Measurements from ENCODE around the gene RPL31.
"Not testable (repeated sequence)": the region's sequence is repeated elsewhere in the genome, so short reads cannot be mapped to it uniquely, and the experiment has no call there.

RPL31 gene

DNA sequence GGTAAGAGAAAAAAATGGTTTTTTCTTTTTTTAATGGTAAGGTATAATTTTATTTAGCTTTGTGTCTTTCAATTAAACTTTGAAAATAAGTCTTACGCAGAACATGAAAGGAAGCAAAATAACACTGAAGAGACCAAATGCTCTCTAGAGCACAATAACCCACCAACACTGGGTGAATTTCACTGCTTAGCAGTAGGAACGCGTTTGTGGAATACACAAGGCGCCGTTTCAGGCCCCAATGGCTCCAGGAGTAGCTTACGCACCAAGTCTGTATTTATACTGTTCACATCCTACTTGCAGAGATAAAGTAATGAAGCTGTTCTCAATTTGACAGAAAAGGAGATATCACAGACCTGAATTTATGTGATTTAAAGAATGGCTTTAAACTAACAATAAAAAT lies 23.5 kb downstream of the RPL31 start:
- no peak for DNase-seq (ENCODE audit: low read depth in 1 of 2, low spot score in 1 of 2)

DNA sequence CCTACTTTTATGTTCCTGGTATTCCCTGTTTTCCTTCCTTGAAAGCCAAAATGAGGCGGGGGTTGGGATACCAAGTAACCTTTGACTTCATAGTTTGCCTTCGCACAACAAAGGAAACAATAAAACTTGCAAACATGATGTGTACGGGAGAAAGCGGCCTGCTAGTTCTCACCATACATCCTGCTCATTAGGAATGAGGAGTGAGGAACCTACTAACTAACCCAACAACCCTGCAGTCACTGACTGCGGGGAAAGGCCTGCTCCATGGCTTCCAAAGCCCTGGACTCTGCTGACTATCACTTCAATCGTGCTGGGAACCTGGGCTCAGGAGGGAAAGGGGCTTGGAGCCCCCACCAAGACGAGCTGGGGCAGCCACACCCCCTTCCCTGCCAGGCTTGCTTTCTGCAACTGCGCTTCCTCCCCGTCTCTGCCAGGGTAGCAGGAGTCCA lies 24.2 kb downstream of the RPL31 start:
- DNase-seq (ENCODE audit: low read depth in 1 of 2, low spot score in 1 of 2), result no peak

DNA sequence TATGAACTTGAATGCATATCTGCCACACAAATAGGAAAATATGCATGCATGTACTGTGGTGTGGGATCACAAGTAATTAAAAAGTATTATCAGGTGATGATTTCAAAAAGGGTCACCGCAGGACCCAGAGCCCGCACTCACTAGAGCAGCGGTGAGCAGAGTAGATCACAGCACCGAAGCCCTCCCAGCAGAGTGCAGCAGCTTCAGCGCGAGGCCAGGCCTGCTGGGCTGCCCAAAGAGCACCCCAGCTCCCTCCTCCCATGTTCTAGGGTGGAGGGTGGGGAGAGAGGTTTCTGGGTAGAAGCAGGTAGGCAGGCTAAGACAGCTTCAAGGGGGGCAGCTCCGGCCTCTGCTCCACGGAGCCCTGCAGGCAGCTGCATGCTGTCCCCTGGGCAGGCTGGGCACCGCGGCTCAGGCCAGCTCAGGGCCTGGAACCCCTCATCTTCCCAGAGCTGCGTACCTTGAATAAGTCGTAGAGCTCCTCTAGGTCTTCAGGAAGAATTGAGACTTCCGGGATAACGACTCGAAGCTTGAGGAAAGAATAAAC lies 24.9 kb downstream of the RPL31 start:
- DNase-seq (ENCODE audit: low read depth in 1 of 2, low spot score in 1 of 2), result no peak

DNA sequence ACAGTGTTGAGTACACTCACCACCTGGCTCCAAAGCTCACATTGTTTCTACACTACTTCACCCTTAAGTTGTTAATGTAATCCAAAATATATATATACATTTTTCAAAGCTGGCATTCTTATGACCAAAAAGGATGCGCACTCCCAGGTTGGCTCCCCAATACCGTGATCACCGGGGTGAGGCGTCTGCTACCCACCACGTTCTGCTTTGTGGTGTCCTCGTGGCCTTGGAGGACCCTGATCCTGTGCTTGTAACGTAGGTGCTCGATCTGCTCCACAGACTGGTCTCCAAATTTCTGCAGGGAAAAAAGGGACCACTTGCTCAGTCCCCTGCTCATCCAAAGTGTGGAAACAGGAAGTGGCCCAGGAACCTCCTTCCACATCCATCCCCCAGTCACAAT lies 25.8 kb downstream of the RPL31 start:
- no peak for DNase-seq (ENCODE audit: low read depth in 1 of 2, low spot score in 1 of 2)

DNA sequence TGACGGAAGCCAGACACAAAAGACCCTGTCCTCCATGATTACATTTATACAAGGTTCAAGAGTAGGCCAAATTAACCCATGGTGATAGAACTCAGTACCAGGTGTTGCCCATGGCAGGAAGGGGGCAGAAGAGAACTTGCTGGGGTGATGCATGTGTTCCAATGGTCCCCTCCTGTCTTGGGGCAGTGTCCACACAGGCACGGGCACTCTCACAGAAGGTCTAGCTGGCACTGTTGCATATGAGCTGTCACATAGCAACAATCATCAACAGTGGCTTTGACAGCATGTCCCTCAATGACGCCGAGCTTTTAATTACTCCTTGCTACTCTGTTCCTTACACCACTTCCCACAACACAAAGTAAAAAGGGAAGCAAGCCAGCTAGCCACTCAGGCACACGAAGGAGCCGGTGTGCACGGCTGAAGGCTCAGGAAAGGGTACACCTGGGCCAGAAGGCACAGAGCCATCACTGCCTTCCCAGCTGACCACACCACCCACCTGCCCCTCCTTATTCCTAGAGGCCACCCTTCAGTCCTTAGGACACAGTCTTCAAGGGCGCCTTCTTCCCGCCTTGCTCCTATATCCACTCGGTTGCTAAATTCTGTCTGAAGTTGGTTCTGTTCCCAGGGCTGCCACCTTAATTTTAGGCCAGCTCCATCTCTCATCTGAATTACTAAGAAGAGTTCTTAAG lies 28.9 kb downstream of the RPL31 start:
- no peak for DNase-seq (ENCODE audit: low read depth in 1 of 2, low spot score in 1 of 2)

DNA sequence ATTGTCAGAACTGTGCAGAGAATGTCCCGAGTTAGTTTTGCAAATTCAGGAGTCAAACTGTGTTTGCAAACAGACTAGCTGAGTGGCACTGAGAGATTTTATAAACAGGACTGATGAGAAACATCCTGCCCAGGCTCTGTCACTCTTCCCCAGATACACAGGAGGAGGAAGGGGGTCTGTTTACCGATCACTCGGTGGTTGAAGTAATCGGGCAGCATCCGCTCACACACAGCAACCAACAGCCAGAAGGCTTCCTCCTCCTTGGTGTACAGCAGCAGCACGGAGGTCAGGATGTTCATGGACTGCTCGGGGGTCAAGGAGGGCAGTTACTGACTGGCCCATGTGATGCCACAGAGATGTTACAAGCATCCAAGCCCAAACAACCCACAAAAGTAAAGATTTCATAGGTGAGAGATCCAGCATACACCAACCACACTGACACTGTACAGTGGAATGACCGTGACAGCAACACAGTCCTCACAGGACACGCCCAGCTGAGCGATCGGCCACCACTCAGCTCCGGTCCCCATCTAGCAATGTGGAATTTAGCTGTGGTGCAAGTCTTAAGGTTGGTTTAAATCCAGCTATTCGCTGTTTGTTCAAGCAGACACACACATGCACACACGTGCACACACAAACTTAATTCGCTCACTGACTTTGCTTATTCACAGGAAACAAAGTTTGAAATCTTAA lies 30.1 kb downstream of the RPL31 start:
- DNase-seq (ENCODE audit: low read depth in 1 of 2, low spot score in 1 of 2), result no peak

DNA sequence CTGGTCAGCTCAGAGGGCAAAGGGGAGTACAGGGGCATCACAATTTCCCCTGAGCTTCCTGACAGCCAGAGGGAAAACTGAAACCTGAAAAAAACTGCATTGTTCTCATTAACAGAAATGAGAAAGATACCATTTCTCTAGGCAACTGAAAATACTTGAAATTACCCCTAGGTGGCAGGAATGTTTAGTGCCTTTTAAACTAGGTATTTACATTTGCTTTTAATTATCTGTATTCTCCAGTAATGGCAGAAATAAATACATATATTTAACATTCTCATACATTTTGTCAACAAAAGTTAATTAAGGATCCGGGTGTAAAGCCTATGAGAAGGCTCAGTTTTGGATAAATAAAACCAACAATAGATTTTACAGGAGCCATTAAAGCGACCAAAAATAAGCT lies 34.5 kb downstream of the RPL31 start:
- DNase-seq (ENCODE audit: low read depth in 1 of 2, low spot score in 1 of 2), result no peak

DNA sequence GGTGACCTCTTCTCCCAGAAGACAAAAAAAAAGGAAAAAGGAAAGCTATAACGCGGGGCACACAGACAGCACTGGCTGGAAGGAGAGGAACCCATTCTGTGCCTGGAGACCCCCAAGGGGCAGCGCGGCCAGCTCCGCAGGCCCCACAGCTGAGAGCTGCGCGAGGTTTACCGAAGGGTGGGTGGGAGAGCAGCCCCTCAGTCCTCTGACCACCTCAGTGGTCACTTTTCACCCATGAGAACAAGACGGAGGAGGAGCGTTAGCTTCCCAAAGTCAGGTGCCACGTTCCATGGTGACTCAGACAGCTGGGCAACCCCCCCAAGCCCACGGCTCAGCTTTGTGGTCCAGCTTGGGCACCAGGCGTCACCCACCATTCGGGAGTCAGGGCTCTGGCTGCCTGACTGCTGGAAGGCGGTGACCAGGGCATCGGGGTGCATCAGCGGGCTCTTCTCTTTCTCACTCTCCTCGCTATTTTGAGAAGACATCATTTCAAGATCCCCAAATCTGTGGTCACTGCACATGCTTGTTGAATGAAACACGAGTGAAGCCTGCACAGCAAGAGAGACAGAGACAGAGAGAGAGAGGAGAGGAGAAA lies 35.2 kb downstream of the RPL31 start:
- DNase-seq (ENCODE audit: low read depth in 1 of 2, low spot score in 1 of 2), result no peak

DNA sequence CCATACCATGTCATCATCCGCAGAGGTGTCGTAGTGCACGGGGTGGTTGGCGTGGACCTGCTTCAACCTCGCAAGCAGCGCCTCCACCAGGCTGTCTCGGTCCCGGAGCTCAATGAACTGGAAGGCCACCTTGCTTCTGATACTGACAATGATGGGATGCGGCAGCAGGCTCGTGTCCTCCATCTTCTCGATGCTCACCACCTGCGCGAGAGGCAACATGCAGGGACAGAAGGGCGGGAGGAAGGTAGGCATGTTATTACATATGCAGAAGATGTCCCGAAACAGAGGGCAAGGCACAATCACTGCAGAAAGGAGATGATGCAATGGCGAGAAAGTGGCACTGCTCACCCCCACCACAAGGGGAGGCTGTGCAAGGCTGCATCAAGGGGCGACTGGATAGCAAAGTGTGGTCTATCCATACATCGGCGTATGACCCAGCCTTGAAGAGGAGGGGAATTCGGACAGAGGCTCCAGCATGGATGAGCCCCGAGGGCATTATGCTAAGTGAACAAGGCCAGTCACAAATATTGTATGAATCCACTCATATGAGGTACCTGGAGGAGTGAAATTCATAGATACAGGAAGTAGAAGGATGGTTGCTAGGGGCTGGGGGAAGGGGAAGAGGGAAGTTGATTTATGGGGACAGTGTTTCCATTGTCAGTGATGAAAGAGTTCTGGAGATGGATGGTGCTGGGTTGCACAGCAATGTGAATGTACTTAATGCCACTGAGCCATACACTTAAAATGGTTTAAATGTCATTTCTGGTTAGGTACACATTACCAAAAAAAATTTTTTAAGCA lies 36.6 kb downstream of the RPL31 start:
- no peak for DNase-seq (ENCODE audit: low read depth in 1 of 2, low spot score in 1 of 2)

DNA sequence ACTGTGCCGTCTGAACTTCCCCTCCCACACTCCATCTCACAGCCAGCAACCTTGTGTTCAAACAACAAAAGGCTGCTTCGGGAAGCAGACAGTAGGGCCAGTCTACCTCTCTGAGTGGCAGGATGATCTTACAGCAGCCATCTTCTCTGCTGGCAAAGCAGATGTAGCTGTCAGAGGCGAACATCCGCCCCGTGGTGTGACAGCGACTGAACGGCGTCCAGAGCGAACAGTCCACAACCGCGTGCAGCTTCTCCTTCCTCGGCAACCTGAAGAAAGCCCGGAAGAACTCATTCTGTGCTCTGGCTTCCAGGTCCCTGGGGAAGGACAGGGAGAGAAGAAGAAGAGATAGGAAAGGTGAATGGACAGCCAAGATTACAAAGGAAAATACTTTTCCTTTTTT lies 38.0 kb downstream of the RPL31 start:
- no peak for DNase-seq (ENCODE audit: low read depth in 1 of 2, low spot score in 1 of 2)

DNA sequence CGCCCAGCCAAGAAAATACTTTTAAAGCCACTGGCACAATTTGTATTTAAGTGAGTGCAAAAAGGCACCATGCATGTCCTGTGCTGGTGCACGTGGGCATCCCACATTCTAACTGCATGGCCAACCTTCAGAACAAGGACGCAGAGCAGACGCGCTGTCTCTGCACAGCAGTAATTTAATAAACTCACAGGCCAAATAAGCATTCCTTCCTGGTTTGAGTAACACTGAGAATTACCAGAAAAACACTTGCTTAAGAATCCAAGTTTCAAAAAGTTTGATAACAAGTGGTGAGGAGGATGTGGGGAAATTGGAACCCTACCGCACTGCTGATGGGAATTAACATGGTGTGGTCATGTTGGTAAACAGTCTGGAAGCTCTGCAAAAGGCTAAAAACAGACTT lies 38.7 kb downstream of the RPL31 start:
- DNase-seq (ENCODE audit: low read depth in 1 of 2, low spot score in 1 of 2), result no peak

DNA sequence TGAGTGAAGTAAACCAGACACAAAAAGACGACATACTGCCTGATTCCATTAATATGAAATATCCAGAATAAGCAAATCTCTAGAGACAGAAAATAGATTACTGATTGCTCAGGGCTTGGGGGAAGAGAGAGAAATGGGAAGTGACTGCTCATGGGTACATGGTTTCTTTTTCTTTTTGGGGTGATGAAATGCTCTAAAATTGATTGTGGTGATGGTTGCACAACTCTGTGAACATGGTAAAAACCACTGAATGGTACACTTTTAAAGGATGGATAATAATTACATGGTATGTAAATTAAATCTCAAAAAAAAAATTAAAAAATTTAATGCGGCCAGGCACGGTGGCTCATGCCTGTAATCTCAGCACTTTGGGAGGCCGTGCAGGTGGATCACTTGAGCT lies 39.3 kb downstream of the RPL31 start:
- no peak for DNase-seq (ENCODE audit: low read depth in 1 of 2, low spot score in 1 of 2)

DNA sequence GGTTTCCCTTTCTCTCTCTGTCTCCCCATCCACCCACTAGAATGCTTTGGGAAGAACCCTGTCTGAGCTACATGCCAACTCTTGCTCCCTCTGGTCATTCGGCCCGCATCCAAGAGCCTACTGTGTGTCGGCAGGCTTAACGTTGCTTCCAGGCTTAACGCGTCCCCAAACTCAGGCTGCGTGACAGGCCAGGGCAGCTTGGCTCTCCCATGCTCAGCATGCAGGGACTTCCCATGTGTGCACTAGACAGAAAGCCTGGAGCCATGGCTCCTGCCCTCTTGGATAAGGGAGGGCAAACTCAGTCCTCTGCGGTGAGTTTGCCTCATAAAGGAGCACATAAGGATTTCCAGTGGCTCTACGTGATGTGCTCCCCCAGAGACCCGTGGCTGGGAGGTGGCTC lies 43.2 kb downstream of the RPL31 start:
- no peak for DNase-seq (ENCODE audit: low read depth in 1 of 2, low spot score in 1 of 2)

DNA sequence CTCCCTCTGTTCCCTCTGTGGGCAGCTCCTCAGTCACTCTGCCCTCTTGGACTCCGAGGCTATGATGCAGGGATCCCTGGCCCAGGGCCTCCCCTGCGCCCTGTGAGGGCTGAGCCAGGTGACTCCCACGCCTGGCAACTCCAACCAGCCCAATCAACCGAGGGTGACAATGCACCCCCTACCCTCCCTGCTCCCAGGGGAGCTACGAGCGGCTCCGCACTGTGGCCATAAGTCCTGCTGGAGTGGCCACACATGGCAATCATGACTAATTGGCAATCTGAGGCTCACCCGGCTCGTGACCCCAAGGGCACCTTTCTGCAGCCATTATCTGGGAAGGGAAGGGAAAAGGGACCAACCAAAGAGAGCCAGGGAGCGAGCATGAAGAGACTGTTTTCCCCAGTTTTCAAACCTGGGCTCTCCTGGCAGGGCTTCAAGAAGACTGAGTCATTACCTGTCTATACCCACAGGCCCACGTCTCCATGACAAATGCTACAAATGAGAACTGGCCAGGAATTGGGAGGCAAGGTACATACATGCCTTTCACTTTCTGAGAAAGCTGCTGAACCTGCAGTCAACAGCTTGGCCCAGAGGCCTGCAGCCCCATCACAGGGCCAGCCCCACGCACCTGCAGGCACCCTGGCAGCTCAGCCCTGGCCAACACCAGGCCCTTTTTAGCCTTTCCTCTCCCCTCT lies 45.1 kb downstream of the RPL31 start:
- no peak for DNase-seq (ENCODE audit: low read depth in 1 of 2, low spot score in 1 of 2)

DNA sequence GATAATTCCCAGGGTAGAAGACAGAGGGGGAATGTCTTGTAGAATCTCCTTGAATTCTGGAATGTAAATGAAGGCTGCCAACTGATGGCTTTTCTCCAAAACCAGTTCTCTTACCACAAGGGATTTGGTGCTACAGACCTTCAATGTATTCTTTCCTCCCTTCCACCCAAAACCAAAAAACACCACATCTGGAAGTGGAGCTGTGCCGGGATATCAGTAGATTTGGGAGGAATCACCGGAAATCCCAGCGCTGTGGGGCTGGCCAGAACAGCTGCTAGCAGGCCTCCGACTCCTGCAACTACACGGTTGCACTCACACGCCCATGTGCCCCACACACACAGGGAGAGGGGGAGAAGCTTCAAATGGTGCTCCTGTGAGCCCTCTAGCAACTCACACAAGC lies 45.7 kb downstream of the RPL31 start:
- DNase-seq (ENCODE audit: low read depth in 1 of 2, low spot score in 1 of 2), result no peak

DNA sequence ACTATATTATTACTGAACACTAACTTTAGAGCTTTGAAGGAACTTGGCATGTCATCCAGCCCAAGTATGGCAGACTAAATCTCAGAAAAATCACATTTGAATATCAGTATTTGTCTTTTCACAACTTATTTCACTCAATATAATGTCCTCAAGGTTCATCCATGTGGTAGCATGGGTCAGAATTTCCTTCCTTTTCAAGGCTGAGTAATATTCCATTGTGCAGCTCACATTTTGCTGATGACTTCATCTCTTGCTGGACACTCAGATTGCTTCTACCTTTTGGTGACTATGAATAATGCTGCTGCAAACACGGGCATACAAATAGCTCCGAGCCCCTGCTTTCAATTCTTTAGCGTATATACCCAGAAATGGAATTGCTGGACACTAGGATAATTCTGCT lies 46.7 kb downstream of the RPL31 start:
- DNase-seq (ENCODE audit: low read depth in 1 of 2, low spot score in 1 of 2), result no peak

DNA sequence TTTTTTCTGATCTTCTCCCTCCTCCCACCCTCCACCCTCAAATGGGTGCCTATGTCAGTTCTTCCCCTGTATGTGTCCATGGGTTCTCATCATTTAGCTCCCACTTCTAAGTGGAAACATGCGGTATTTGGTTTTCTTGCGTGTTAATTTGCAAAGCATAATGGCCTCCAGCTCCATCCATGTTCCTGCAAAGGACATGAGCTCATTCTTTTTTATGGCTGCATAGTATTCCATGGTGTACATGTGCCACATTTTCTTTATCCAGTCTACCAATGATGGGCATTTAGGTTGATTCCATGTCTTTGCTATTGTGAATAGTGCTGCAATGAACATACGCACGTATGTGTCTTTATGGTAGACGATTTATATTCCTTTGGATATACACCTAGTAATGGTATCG lies 48.8 kb downstream of the RPL31 start:
- DNase-seq (ENCODE audit: low read depth in 1 of 2, low spot score in 1 of 2), result not testable (repeated sequence)

DNA sequence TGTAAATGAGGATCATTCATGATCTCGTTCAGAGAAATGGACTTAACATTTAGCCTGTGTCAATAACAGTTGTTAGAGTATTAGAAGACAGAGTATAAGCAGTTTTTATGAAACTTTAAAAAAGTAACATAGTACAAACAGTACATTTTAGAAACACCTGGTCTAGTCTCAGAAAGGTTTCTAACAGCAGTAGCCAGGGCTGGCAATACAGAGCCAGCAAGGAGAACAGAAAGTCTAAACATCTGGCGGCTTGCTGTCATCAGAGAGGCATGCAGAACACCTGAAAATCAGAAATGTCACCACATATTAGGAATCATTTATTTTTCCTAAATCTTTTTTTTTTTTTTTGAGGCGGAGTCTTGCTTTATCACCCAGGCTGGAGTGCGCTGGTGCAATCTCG lies 50.1 kb downstream of the RPL31 start:
- DNase-seq (ENCODE audit: low read depth in 1 of 2, low spot score in 1 of 2), result no peak

DNA sequence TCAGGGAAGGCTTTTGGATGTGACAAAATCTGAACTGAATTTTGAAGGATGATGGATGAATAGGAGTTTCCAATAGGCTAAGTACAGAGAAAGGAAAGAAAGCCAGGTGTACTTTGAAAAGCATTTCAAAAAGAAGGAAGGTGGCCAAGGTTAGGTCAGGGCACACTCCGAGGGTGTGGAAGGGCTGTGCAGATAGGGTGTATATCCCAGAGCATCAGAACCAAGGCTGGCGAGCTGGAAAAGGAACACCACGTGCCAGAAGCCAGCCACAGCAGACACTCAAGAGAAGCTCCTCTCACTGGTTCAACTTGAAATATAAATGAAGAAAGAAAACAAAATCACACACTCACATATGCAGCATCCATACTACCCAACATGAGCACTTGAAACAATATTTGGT lies 51.0 kb downstream of the RPL31 start:
- DNase-seq (ENCODE audit: low read depth in 1 of 2, low spot score in 1 of 2), result no peak
